SK-MEL-5 (cell line): ENCODE data around the gene PTPN21. TPM values are rescaled to one million over a fixed set of nuclear protein-coding genes. Genes with fewer than 3 reads are reported as not detected.

Experiments used
- DNase-seq: peaks from one replicate; pipeline ENCODE4 v3.0.0-alpha.2; 2016; ENCODE audit warnings: low read depth, low spot score
- in situ Hi-C: cut with HindIII; loops from 2 replicates; pipeline ENCODE4 v1.10.0; 2016; ENCODE audit warnings: low sequenced_read_pairs, high pct_unique_total_duplicates, low pct_unique_long_range_greater_than_20kb
- small RNA-seq, 2 experiments: library from RNA; depleted of rRNA; stranded (forward); fragments of <200 nt; gene quantifications; one replicate each; pipeline ENCODE3, GENCODE V24; 2014
- total RNA-seq: library from RNA; depleted of rRNA; stranded (reverse); fragments of >200 nt; shearing (Covaris generic); gene quantifications from 2 replicates; pipeline ENCODE4 v1.2.3, GENCODE V29; 2014; rRNA removed

Gene PTPN21
- total RNA-seq, 1 experiment from 2014 or later: 2.4 TPM

GRCh38 chr14:88424573-88424972 lies 130.2 kb downstream of the PTPN21 start:
- no peak for DNase-seq
- in situ Hi-C loops: no loop called here

DNA sequence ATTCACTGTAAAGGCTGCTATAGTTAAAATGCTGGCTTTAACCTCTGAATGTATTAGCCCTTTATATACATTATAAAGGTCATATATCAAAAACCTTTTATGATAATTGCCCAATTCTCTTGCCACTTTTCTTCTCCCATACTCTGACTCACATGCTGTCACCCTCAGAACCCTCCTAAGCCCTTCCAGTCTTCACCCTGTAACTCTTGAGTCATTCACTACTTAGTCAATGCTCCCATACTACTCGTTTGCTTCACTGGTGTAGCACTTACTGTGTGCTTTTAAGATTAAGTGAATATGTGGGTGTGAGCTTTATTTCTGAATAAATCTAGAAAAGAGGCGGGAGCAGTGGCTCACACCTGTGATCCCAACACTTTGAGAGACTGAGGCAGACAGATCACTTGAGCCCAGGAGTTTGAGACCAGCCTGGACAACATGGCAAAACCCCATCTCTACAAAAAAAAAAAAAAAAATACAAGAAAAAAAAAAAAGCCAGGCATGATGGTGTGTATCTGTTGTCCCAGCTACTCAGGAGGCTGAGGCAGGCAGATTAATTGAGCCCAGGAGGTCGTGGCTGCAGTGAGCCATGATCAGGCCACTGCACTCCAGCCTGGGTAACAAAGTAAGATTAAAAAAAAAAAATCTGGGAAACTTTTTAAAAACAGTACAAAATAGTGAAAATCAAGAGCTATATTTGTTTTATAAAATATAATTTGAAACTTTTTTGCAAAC lies 131.7 kb downstream of the PTPN21 start:
- no peak for DNase-seq

DNA sequence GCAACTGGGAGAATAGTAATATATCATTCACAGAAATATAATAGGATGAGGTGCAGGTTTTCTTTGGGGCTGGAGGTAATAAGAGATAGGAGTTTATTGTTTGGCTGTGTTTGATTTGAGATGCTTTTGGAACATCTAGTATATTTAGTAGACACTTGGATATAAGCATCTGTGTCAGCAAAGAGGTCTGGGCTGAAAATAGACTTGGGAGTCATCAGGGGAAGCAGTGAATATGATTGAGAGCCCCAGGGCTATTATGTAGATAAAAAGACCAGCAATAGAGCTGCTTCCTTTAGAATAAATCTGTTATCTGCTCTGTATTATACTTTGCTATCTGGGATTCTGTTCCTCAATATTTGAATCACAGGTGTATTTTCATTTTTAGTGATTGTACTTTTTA lies 132.8 kb downstream of the PTPN21 start:
- DNase-seq: no peak
- in situ Hi-C loops: no loop called here

More for the DNA sequence above, 131.7 kb downstream of the PTPN21 start:
- in situ Hi-C loops: no loop called here

- DNase-seq: peak; percentile 7
- in situ Hi-C loops: no loop called here
Observed at GRCh38 chr14:88421286-88421685, 133.5 kb downstream of the PTPN21 start.

- no peak for DNase-seq
- in situ Hi-C loops: no loop called here
Observed at GRCh38 chr14:88420187-88420586, 134.6 kb downstream of the PTPN21 start.

DNA sequence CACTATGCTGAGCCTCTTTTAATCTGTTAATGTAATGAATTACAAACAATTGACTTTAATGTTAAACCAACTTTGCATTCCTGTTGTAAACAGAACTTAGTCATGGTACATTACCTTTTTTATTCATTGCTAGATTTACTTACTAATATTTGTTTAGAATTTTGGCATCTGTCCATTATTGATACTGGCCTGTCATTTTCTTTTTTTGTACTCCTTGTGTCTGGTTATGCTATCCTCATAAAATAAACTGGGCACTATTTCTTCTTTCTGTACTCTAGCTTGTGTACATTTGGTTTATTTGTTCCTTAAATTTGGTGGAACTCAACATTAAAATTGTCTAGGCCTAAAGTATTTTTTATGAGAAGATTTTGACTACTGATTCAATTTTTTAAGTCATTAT lies 137.2 kb downstream of the PTPN21 start:
- in situ Hi-C loops: no loop called here
- DNase-seq: no peak

Small RNAs within 50 kb of the gene (small RNA-seq; reads per million reads assigned to genes)
- 0 reads per million in 2 experiments for gene RNU4-22P

Other genes starting within 250 kb of the PTPN21 start
- 0.69 and 1.9 TPM in 2 replicates for gene KCNK10, start 231.7 kb downstream of the PTPN21 start, total RNA-seq
- gene SPATA7, start 169.3 kb downstream of the PTPN21 start, total RNA-seq: 8.5 and 12.2 TPM in 2 replicates
- gene ZC3H14, start 8.0 kb upstream of the PTPN21 start, total RNA-seq: 66.1 and 67.3 TPM in 2 replicates
- 0.16 and 0.53 TPM in 2 replicates for gene EML5, start 237.9 kb upstream of the PTPN21 start, total RNA-seq